Caco-2 (cell line): Measurements from ENCODE around the gene ECE2. TPM values are rescaled to one million over a fixed set of nuclear protein-coding genes. Genes with fewer than 3 reads are reported as not detected.

Experiments
- BruUV-seq: library from RNA; stranded (reverse); fragments of 400-500 nt; replicated peaks from 2 replicates; lab custom pipeline; 2021; lab: Mats Ljungman, UMichigan
- CTCF ChIA-PET: fragments of 300-600 bp; sonication (Branson Sonifier 250); formaldehyde crosslinking; loops from one replicate; lab custom pipeline; 2022; ENCODE audit warnings: antibody characterized with exemption; lab: Charles Lee
- POLR2A ChIA-PET: fragments of 300-600 bp; sonication (Branson Sonifier 250); formaldehyde crosslinking; loops from one replicate; lab custom pipeline; 2022; ENCODE audit warnings: antibody characterized with exemption; lab: Charles Lee
- DNase-seq, 2 experiments: peaks; one replicate each; pipeline versions ENCODE4 v3.0.0 to v3.0.0-alpha.2; 2020 to 2022
- H3K27me3 ChIP-seq: replicated peaks from 2 replicates; pipeline ENCODE4 v1.6.0; 2011; ENCODE audit warnings: low read length; ENCODE audit not compliant: control insufficient read depth, insufficient read depth
- H3K36me3 ChIP-seq: 2 replicates; pipeline ENCODE4 v1.5.1; 2011; ENCODE audit warnings: low read length; ENCODE audit not compliant: control insufficient read depth, insufficient read depth
- H3K4me1 ChIP-seq: fragments of 250-450 bp; sonication (Bioruptor Pico); 2 replicates; pipeline ENCODE4 v1.5.1; 2020; ENCODE audit warnings: mild to moderate bottlenecking
- H3K4me3 ChIP-seq: 2 replicates; pipeline ENCODE4 v1.5.1; 2011; ENCODE audit warnings: low read depth, mild to moderate bottlenecking, control low read depth, low read length
- H3K9me3 ChIP-seq: fragments of 250-450 bp; sonication (Bioruptor Pico); 2 replicates; pipeline ENCODE4 v1.5.1; 2020; ENCODE audit warnings: mild to moderate bottlenecking, moderate library complexity
- H3K27ac Mint-ChIP-seq: one replicate; pipeline ENCODE4 v1.8.0; 2022; ENCODE audit warnings: mixed read lengths; ENCODE audit not compliant: unreplicated experiment
- H3K27me3 Mint-ChIP-seq: one replicate; pipeline ENCODE4 v1.8.0; 2022; ENCODE audit warnings: mixed read lengths; ENCODE audit not compliant: insufficient read depth, unreplicated experiment
- H3K36me3 Mint-ChIP-seq: one replicate; pipeline ENCODE4 v1.8.0; 2022; ENCODE audit warnings: mild to moderate bottlenecking, mixed read lengths; ENCODE audit not compliant: insufficient read depth, unreplicated experiment
- H3K4me1 Mint-ChIP-seq: one replicate; pipeline ENCODE4 v1.8.0; 2022; ENCODE audit warnings: low read depth, mixed read lengths; ENCODE audit not compliant: unreplicated experiment
- H3K4me3 Mint-ChIP-seq: one replicate; pipeline ENCODE4 v1.8.0; 2022; ENCODE audit warnings: mild to moderate bottlenecking, moderate library complexity, mixed read lengths; ENCODE audit not compliant: unreplicated experiment
- H3K9me3 Mint-ChIP-seq: one replicate; pipeline ENCODE4 v1.8.0; 2022; ENCODE audit warnings: mixed read lengths; ENCODE audit not compliant: unreplicated experiment
- intact Hi-C: fragments of 100-400 bp; cut with micrococcal nuclease; formaldehyde crosslinking; loops from one replicate; pipeline ENCODE4 v1.10.0; 2022; ENCODE audit not compliant: unreplicated experiment
- total RNA-seq: library from RNA; stranded (reverse); gene quantifications from 2 replicates; pipeline ENCODE4 v1.2.3, GENCODE V29; 2022
- TF ChIP-seq, protein P1 (sequence below), 2 experiments: fragments of 200-600 bp in 1 of 2; IDR thresholded peaks; 1 replicate in 1 of 2; 2 replicates in 1 of 2; pipeline versions ENCODE4 v1.5.1 to v1.8.0; 2011 to 2022; ENCODE audit warnings: antibody characterized with exemption in 1 of 2, control low read depth in 1 of 2, inconsistent platforms in 1 of 2, low read depth in 1 of 2, low read length in 1 of 2, mild to moderate bottlenecking in 1 of 2, moderate library complexity in 1 of 2; ENCODE audit not compliant: insufficient read depth in 1 of 2, severe bottlenecking in 1 of 2, unreplicated experiment in 1 of 2

ECE2 gene
- total RNA-seq, 1 experiment from 2014 or later = not detected

DNA sequence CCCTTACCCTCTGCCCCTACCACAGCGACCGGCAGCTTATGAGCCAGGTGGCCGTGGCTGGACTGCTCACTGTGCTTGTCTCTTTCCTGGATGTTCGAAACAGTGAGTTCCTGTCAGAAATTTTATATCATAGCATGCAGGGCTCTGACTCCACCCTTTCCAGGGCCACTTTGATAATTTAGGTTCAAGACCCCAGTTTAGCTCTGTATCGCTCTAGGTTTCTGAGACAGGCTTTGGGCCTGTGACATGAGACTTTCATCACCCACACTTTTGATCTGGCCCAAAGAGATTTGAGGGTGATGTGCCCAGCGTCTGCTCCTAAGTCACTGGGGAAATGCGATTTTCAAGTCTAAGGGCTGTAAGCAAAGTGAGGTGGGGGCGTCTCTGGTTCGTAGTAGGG, 32.1 kb downstream of the ECE2 start:
- no peak overlapping the region for H3K4me3 Mint-ChIP-seq
- H3K4me3 ChIP-seq = no peak overlapping the region
- H3K27me3 ChIP-seq = no peaks in the 10 kb centered on the region
- no peaks in the 10 kb centered on the region for H3K4me1 ChIP-seq
- BruUV-seq = no TSS peak
- H3K36me3 ChIP-seq = peaks cover 2% of the 10 kb centered on the region
- no peak for DNase-seq
- TF ChIP-seq, protein P1, sequence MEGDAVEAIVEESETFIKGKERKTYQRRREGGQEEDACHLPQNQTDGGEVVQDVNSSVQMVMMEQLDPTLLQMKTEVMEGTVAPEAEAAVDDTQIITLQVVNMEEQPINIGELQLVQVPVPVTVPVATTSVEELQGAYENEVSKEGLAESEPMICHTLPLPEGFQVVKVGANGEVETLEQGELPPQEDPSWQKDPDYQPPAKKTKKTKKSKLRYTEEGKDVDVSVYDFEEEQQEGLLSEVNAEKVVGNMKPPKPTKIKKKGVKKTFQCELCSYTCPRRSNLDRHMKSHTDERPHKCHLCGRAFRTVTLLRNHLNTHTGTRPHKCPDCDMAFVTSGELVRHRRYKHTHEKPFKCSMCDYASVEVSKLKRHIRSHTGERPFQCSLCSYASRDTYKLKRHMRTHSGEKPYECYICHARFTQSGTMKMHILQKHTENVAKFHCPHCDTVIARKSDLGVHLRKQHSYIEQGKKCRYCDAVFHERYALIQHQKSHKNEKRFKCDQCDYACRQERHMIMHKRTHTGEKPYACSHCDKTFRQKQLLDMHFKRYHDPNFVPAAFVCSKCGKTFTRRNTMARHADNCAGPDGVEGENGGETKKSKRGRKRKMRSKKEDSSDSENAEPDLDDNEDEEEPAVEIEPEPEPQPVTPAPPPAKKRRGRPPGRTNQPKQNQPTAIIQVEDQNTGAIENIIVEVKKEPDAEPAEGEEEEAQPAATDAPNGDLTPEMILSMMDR (IDR thresholded peaks at IDR 0.05; ENCODE audit: insufficient read depth in 1 of 2, low read depth in 1 of 2, low read length in 1 of 2, severe bottlenecking in 1 of 2, unreplicated experiment in 1 of 2) = no peak
- ChIA-PET CTCF (no interaction called here), POLR2A (no interaction called here)
- intact Hi-C loops = no loop called here
- no peak overlapping the region for H3K27ac Mint-ChIP-seq
- H3K9me3 Mint-ChIP-seq = no peaks in the 10 kb centered on the region
- no peaks in the 10 kb centered on the region for H3K4me1 Mint-ChIP-seq
- no peaks in the 10 kb centered on the region for H3K27me3 Mint-ChIP-seq
- H3K36me3 Mint-ChIP-seq = peaks cover 61% of the 10 kb centered on the region
- no peaks in the 10 kb centered on the region for H3K9me3 ChIP-seq

DNA sequence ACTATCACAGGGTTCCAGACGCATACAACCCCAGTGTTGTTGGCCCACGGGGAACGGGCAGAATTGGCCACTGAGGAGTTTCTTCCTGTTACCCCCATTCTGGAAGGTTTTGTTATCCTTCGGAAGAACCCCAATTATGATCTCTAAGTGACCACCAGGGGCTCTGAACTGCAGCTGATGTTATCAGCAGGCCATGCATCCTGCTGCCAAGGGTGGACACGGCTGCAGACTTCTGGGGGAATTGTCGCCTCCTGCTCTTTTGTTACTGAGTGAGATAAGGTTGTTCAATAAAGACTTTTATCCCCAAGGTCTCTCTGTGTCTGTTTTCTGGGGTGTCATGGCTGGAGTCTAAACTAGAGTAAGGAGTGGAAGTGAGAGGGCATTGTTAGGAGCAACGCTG, 32.9 kb downstream of the ECE2 start:
- ChIA-PET CTCF (no interaction called here), POLR2A (no interaction called here)
- Mint-ChIP-seq H3K9me3 (no peaks in the 10 kb centered on the region), H3K27ac (no peak overlapping the region), H3K4me1 (no peaks in the 10 kb centered on the region), H3K4me3 (no peak overlapping the region), H3K36me3 (peaks cover 52% of the 10 kb centered on the region), H3K27me3 (no peaks in the 10 kb centered on the region)
- TF ChIP-seq, protein P1 (IDR thresholded peaks at IDR 0.05; ENCODE audit: insufficient read depth in 1 of 2, low read depth in 1 of 2, low read length in 1 of 2, severe bottlenecking in 1 of 2, unreplicated experiment in 1 of 2) = no peak
- peaks cover 2% of the 10 kb centered on the region for H3K36me3 ChIP-seq
- H3K9me3 ChIP-seq = no peaks in the 10 kb centered on the region
- TSS peak; percentile 37 for BruUV-seq
- H3K4me1 ChIP-seq = no peaks in the 10 kb centered on the region
- no peaks in the 10 kb centered on the region for H3K27me3 ChIP-seq
- intact Hi-C loops = no loop called here
- no peak overlapping the region for H3K4me3 ChIP-seq
- DNase-seq = no peak

DNA sequence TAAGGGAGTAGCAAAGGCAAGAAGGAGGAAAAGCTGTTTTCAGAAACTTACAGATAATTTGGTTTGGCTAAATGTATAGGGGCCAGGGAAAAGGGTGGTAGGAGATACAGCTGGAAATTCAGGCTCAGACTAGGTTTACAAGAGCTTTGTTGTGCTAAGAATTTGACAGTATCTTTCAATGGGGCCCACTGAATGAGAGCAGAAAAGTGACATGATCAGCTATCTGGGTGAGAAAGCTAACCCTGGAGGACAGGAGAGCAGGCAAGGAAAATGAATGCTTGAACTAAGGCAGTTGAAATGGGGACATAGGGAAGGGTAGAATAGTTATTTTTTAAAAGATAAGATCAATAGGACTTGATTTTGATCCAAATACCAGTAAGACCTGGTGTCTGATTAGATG, 35.8 kb downstream of the ECE2 start:
- POLR2A ChIA-PET = no interaction called here
- BruUV-seq = no TSS peak
- intact Hi-C loops = no loop called here
- TF ChIP-seq, protein P1 (IDR thresholded peaks at IDR 0.05; ENCODE audit: insufficient read depth in 1 of 2, low read depth in 1 of 2, low read length in 1 of 2, severe bottlenecking in 1 of 2, unreplicated experiment in 1 of 2) = no peak
- Histone ChIP-seq H3K36me3 (peaks cover 1% of the 10 kb centered on the region), H3K9me3 (no peaks in the 10 kb centered on the region), H3K4me1 (peaks cover 9% of the 10 kb centered on the region), H3K4me3 (no peak overlapping the region), H3K27me3 (no peaks in the 10 kb centered on the region)
- Mint-ChIP-seq H3K36me3 (peaks cover 49% of the 10 kb centered on the region), H3K4me3 (no peak overlapping the region), H3K9me3 (no peaks in the 10 kb centered on the region), H3K27me3 (no peaks in the 10 kb centered on the region), H3K27ac (no peak overlapping the region), H3K4me1 (peaks cover 6% of the 10 kb centered on the region)
- no peak for DNase-seq
- CTCF ChIA-PET = no interaction called here
